ENCODE data around the gene SPIRE1.

GRCh38 chr18:12434541-12434929 lies 223.4 kb downstream of the SPIRE1 start:
- no peak for TF ChIP-seq POLR2A (IDR thresholded peaks at IDR 0.05; ENCODE audit: low read length)
- TF ChIP-seq GATA1 (IDR thresholded peaks at IDR 0.05; ENCODE audit: low read depth, low read length) = no peak

All from erythroblast (primary cell).